OCI-LY7 (cell line): ENCODE results near the gene SIM1.

Source experiments
- CTCF ChIP-seq: fragments of 200-600 bp; sonication (generic); conservative IDR thresholded peaks from 2 replicates; pipeline ENCODE4 v1.5.1; 2014; ENCODE audit warnings: mild to moderate bottlenecking, antibody characterized with exemption, low read length, moderate library complexity, mixed read lengths
- EZH2phosphoT487 ChIP-seq: fragments of 200-600 bp; sonication (generic); IDR thresholded peaks from 2 replicates; pipeline ENCODE4 v1.6.1; 2018; ENCODE audit warnings: low read depth, borderline replicate concordance, mild to moderate bottlenecking, mixed run types, antibody characterized with exemption, low read length, moderate library complexity, mixed read lengths

GRCh38 chr6:100484474-100484873 lies 19.8 kb upstream of the SIM1 start:
- TF ChIP-seq CTCF (no peak), EZH2phosphoT487 (no peak)
